SK-MEL-5 (cell line): ENCODE data around the gene SNX10. TPM values are rescaled to one million over a fixed set of nuclear protein-coding genes. Genes with fewer than 3 reads are reported as not detected.

Experiments
- DNase-seq: peaks from one replicate; pipeline ENCODE4 v3.0.0-alpha.2; 2016; ENCODE audit warnings: low read depth, low spot score
- in situ Hi-C: cut with HindIII; loops from 2 replicates; pipeline ENCODE4 v1.10.0; 2016; ENCODE audit warnings: low sequenced_read_pairs, high pct_unique_total_duplicates, low pct_unique_long_range_greater_than_20kb
- total RNA-seq: library from RNA; depleted of rRNA; stranded (reverse); fragments of >200 nt; shearing (Covaris generic); gene quantifications from 2 replicates; pipeline ENCODE4 v1.2.3, GENCODE V29; 2014

The SNX10 gene
- total RNA-seq, 1 experiment from 2014 or later: 203 TPM

DNA sequence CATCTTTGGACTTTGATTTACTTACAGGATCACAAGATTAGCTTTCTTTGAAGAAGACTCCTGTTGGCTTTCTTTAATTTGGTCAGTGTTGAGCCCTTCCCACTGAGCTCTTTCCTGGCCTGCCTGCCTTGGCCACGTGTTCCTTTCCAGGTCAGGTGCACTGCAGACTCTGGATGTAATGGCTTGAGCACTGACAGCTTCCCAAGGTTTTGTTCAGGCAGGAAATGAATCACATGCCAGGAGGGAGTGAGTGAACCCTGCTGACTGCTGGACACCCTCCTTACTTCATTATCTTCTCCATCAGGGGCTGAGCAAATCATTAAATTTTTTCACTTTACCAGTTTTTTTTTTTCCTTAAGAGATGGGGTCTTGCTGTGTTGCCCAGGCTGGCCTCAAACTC lies 29.8 kb downstream of the SNX10 start:
- in situ Hi-C loops: no loop called here
- peak; percentile 62 for DNase-seq

DNA sequence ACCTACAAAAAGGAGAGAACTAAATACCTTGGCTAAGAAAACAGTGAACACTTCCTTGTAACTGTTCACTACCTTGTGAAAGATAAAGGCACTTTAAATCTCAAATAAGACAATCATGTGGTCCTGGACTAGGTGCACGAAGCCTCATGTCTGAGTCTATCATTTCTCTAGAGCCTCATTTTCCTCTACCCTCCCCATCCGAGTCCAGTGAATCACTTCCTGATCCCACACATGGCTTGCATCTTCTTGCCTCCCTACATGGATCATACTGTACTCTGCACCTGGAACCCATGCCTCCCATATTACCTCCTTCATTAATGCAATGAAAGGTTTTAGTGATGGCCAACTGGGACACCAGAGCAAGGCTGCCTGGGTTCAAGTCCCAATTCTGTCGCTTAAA lies 34.5 kb downstream of the SNX10 start:
- in situ Hi-C loops: no loop called here
- DNase-seq: no peak

DNA sequence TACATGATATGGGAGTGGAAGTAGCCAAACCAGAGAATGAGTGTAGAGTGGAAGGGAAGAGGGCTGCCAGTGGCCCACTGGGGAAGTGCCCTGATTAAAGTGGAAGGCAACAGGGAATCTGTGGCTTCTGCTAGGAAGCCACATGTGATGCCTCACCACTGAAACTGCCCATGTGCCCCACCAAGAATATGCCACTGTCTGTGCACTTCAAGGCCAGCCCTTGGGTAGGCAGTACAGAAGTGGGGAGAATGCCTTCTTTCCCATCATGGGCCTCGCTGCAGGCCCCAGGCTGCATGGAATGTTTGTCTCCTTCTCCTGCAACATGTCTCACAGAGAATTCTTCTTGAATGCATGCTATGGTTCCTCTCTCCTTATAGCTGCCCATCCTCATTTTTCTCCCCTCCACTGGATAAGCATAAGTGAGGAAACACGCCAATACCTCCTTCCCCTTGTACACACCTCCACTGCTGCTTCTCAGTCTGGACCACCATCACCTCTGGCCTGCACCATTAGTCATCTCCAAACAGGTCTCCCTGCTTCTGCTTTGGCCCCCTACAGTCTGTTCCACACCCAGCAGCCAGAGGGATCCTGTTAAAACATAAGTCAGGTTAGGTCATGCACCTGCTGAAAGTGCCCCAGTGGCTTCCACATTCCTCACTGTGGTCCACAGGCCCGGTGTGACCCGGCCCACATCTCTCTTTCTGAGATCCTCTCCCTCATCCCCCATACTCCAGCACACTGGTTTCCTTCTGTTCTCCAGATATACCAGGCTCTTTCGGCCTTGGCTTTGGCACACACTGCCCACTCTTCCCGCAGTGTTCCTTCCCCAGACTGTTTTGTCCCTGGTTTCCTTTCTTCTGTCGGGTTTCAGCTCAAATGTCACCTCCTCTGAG lies 37.1 kb downstream of the SNX10 start:
- DNase-seq: no peak
- in situ Hi-C loops: no loop called here

DNA sequence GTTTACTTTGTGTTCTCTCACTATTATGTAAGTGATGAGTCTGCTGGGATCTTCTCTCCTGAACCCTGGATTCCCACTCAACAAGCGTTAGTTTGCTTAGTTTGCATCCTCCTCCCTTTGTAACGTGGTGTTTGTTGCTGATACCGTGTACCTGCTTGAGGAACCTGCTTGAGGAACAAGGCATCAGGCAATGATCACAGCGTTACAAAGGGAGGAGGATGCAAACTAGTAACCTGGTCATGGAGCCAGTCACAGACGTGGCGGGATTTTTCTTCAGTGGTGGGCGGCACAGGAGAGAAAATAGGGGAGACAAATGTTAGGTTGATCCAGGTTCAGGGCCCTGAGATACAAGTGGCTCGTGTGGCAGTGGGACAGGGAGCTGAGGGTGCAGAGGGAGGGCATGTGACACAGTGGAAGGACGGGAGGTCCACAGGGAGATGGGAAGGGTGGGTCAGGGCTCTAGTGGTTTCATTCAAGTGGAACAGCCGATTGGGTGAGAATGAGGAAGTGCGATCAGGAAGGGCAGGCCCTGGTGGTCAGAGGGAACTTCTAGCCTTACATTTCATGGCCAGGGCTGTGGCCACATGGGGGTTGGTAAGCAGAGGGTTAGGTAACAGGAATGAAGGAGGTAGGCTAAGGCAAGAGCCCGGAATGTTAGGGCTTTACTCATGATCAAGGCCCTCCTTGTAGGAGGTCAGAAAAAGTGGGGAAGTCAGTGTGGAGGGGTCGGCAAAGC lies 38.0 kb downstream of the SNX10 start:
- in situ Hi-C loops: no loop called here

DNA sequence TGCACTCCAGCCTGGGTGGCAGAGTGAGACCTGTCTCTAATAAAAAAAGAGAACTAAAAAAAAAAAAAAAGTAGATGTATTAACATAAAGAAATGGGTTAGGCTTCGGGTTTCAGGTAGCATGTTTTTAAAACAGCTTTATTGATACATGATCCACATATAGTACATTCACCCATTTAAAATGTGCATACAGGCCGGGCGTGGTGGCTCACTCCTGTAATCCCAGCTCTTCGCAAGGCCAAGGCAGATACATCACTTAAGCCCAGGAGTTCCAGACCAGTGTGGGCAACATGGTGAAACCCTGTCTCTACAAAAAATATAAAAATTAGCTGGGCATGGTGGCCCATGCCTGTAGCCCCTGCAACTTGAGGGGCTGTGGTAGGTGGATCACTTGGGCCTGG lies 39.5 kb downstream of the SNX10 start:
- in situ Hi-C loops: no loop called here
- no peak for DNase-seq

More for the DNA sequence above, 38.0 kb downstream of the SNX10 start:
- no peak for DNase-seq

DNA sequence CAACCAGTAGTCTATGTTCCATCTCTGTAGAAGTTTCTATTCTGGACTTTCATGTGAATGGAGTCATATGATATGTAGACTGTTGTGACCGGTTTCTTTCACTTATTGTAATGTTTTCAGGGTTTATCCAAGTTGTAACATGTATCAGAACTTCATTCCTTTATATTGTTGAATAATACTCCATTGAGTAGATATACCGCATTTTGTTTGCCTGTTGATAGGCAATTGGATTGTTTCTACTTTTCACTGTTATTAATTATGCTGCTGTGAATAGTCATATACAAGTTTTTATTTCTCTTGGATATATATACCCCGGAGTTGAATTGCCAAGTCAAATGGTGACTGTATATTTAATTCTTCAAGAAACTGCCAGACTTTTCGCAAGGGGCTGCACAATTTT lies 40.1 kb downstream of the SNX10 start:
- no peak for DNase-seq
- in situ Hi-C loops: no loop called here

DNA sequence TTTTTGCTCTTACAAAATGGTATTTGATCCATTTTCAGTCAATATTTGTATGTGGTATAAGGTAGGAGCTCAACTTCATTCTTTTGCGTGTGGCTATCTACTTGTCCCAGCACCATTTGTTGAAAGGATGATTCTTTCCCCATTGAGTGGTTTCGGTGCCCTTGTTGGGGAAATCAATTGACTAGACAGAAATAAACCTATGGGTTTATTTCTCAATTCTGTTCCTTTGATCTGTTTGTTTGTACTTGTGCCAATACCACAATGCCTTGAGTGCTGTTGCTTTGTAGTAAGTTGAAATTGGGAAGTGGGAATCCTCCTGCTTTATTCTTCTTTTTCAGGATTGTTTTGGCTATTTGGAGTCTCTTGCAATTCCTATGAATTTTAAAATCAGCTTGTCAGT lies 41.0 kb downstream of the SNX10 start:
- no peak for DNase-seq
- in situ Hi-C loops: no loop called here

DNA sequence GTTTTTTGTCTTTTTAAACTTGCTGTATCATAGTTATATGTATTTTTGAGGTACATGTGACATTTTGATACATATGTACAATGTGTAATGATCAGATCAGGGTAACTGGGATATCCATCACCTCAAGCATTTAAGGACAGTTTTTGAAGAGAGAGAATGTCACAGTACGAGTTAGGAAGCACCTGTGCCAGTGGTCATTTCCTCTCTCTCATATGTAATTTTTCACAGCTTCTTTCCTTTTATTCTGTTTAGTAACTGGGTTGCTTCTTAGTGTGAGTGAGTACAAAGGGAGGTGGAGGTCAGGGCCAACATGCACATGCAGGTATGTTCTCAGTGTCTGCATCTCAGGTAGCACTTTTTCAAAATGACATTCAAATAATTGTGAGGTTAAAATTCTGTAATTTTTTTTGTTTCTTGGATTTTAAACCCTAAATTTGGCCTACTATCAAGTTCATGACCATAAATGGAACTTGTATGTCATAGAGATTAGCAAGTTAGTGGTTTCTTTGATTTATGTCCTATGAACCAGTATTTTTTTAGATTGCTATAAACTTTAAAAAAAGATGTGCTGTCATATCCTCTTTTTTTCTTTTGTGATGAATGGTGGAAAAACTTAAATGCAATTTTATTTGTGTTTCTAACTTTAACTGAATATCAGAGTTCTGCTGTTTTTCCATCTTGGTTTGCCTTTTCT lies 42.7 kb downstream of the SNX10 start:
- no peak for DNase-seq
- in situ Hi-C loops: no loop called here

DNA sequence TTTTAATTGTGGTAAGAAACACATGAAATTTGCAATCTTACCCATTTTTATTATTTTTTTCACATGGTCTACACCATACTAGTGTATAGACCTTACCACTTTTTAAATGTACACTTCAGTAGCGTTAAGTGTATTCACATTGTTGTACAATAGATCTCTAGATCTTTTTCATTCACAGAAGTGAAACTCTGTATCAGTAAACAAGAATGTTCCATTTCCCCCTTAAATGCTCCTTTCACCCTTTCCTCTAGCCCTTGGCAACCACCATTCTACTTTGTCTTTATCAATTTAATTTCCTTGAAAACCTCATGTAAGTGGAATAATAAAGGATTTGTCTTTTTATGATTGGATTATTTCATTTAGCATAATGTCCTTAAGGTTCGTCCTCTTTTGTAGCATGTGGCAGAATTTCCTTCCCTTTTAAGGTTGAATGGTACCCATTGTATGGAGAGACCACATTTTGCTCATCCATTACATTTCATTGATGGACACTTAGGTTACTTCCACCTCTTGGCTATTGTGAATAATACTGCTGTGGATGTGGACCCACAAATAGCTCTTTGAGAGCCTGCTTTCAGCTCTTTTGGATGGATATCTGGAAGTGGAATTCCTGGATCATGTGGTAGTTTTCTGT lies 45.7 kb downstream of the SNX10 start:
- in situ Hi-C loops: no loop called here
- DNase-seq: peak; percentile 100

DNA sequence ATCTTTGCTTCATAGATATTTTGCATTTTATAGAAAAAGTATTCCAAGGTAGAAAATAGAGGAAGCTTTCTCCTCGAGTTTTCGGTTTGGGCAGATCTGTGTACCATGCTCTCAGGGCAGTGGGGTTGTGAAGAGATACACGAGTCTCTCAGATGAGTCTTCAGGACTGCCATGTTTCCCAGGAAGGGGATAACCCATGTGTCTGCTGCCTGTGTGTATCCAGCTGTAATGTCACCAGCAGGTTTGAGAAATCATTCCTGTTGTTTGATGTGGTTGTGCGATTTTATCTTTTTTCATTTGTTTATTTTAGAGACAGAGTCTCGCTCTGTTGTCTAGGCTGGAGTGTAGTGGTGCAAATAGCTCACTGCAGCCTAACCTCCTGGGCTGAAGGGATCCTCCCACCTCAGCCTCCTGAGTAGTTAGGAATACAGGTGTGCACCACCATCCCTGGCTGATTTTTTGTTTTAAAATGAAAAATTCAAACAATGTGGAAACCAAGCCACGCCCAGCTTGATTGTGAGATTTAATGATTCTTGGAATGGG lies 48.9 kb downstream of the SNX10 start:
- DNase-seq: no peak
- in situ Hi-C loops: no loop called here

DNA sequence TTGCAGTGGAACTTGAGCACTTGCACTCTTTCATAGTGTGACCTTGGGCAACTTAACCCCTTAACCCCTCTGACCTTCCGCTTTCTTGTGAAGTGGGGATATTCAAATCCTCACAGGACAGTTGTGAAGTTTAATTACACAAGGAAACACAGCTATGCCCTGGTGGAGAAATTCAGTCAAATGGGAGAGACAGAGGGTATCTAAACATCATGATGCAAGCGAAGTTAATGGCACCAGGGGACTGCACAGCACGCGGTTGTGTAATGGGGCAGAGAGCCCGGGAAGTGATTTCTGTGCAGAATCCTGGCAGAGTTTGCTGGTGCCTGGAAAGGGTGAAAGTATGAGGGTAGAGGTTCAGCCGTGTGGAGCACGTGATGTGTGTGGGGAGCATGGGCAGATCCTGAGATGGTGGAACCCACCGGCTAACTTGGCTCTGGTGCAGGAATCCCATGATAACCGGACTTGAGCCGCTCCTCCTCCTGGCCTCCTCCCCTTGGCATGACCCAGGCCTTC lies 51.7 kb downstream of the SNX10 start:
- DNase-seq: no peak
- in situ Hi-C loops: no loop called here

DNA sequence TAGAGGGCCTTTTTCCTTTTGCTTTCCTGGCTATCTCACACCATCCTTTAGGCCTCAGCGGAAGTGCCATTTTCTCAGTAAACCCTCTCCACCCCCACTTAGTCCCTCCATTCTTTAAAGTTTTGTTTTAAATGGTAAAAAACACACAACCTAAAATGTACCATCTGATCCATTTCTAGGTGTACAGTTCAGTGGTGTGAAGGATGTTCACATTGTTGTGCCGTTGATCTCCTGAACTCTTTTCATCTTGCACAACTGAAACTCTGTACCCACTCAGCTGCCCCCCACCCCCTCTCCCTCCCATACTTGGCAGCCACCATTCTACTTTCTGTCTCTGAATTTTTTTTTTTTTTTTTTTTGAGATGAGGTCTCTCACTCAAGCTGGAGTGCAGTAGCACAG lies 52.2 kb downstream of the SNX10 start:
- in situ Hi-C loops: no loop called here
- no peak for DNase-seq

DNA sequence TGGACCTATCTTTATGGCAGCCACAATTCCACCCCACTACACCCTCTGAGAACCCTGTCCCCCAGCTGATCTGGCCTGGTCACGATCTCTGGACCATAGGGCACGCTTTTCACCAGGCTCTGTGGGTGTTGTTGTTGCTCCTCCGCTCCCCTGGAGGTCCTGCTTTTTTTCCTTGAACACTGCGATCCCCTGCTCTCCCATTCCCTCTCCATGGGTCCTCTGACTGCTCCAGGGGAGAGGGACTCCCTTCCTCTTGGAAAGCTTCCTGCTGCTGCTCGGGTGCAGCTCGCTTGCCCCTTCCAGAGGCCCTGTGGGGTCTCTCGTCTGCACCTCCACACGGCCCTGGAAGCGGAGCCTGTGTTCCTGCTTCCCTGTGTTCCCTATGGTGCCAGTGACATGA lies 53.5 kb downstream of the SNX10 start:
- no peak for DNase-seq
- in situ Hi-C loops: no loop called here

DNA sequence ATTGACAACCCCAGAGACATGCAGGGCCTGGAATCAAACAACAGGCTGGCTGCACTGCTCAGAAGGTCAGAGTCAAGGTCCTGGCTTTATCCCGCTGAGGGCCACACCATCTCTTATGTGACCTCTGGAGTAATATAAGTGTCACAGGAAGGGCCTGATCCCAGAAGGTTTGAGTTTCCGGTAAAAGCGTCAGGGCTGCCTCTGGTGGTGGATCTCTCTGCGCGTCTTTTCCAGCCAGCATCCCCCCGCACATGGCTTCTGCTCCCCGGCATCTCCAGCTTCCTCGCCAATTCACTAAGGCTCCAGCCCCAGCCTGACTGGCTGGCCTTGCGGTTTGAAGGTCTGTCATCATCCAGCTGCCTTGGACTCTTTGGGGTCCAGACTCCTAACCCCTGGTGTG lies 54.2 kb downstream of the SNX10 start:
- no peak for DNase-seq
- in situ Hi-C loops: no loop called here

DNA sequence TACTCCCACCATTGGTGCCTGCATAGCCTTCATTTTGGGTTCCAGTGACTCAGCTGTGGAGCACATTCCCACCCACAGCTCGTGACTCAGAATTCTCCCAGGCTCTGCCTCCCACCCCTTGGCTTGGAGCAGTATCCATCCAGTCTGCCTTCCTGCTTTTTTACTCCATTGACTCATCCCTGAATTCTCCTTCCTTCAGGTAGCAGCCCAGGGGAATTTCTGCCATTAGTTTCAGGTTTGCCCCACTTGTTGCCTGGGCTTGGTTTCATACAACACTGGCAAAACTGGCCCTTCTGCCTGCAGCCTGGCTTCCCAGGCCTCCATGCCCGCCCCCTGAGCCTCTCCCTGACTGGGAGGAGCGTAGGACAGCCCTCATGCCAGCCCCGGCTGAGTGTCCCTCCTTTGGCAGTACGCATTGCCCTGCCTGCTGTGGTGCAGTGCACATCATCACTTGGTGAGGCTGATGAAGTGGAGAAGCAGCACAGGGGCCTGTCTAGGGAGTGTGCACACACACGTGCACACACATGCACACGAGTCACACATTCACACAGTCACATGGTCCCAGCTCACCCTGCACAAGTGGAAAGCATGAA lies 55.0 kb downstream of the SNX10 start:
- in situ Hi-C loops: no loop called here
- no peak for DNase-seq

DNA sequence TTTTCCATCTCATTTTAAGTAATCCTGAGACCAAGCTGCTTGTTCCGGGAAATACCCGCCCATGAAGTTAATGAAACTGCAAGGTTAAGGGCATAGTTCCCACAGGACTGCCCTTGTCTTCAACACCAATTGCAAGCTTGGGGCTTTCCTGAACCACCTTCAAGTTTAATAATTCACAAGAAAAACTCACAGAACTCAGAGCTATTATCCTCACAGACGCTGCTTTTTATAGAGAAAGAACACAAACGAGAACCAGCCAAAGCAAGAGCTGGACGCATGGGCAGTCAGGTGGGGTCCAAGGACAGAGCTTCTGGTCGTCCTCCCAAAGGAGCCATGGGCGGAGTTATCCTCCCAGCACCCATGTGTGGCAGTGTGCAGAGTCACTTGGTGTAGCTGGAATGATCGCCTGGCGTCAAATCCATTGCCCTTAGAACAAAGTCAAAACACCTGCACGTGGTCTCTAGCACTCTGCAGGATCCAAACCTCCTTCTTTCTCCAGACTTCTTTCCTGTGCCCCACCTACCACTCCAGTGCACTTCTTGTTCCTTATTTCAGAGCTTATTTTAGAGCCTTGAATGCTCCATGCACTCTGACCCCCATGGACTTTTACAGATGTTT lies 56.7 kb downstream of the SNX10 start:
- DNase-seq: no peak
- in situ Hi-C loops: no loop called here
